NCI-H146 treated with DMSO at 0.1 percent for 48 hours (cell line): Measurements from ENCODE around the gene NEMP2.
"Not testable (repeated sequence)": the region's sequence is repeated elsewhere in the genome, so short reads cannot be mapped to it uniquely, and the experiment has no call there.

Experiments used
- DNase-seq: peaks from one replicate; lab custom pipeline; 2025; ENCODE audit not compliant: unreplicated experiment; lab: John Stamatoyannopoulos, UW

The NEMP2 gene

GRCh38 chr2:190527214-190527613 lies 7.3 kb downstream of the NEMP2 start:
- DNase-seq: no peak

GRCh38 chr2:190526105-190526750 lies 8.3 kb downstream of the NEMP2 start:
- DNase-seq: no peak

DNA sequence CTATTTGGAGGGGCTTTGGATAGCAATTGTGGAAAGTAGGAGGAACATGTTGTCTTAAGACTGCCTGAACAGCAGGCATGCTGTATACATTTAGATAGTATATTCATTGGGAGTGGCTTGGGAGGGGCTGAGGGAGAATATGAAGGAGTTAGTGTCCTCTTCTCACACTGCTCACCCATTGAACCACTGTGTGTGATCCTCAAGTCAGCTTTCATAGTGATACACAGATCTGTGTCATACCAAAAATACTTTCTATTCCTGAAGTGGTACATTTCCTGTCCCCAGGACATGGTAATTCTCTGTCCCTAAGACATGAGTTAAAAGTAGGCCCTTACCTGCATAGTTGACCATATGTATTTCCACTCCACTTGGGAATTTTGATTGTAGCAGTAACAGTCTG lies 9.6 kb downstream of the NEMP2 start:
- DNase-seq: no peak

DNA sequence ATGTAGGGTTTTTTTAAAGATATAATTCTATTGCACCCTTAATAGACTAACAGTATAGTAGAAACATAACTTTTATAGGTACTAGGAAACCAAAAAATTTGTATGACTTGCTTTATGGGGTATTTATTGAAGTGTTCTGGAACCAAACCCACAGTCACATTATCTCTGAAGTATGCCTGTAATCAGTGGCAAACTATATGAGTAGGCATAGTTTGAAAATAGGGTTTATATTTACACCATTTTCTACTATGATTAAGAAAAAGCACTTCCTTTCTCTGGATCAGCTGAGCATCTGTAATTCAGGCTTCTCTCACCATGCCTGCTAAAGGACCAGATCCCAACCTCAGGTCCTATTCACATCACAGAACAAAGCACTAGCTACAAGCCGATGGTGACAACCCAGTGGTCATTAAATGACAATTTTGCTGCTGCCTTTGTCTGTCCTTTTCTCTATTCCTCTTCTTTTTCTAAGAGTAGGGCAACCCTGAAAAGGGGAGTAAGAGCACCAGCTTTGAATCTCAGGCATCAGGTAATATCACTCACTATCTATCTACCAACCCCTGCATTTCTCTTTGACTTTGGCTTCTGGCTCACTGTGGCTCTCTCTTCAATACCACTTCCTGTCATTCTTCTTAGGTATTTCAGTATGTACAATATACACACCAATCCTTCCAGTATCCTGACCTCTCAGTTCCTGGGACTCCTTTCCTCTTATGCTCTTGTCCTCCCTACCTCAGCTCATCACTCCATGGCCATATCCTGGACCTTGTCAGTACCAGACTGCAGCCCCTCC lies 14.4 kb downstream of the NEMP2 start:
- DNase-seq: no peak

DNA sequence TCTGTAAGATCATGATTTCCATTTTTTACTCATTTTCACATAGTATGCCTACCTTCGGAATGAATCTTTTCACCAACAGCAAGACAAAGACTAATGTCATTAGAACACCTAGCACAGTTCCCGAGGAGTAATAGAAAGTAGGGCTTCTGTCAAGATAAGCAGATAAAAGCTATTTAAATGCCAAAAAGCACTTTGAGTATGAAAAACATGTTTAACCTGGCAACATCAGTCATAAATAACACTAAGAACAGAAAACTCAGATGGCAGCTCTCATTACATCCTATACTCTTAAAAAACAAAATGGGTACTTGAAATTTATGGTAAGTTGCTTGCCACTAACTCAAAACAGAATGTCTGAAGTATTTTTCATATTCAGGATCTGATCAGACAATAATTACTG lies 17.1 kb downstream of the NEMP2 start:
- DNase-seq: no peak

DNA sequence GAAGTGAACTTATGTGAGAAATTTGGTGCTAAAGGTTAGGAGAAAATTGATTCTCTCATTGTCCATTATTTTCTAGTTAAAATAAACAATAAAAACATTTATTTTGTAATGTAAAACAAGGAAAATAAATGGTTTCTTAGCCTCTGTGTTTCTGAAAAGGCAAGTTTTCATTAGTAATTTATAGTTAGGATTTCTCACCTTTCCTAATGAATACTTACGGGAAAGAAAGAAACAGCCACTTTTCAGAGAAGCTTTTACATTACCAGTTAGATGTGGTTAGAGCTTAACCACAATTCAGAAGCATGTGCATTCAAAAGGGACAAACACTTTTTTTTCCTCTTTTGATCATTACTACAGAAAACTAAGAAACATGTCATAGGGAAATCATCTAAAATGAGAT lies 18.8 kb downstream of the NEMP2 start:
- DNase-seq: no peak

DNA sequence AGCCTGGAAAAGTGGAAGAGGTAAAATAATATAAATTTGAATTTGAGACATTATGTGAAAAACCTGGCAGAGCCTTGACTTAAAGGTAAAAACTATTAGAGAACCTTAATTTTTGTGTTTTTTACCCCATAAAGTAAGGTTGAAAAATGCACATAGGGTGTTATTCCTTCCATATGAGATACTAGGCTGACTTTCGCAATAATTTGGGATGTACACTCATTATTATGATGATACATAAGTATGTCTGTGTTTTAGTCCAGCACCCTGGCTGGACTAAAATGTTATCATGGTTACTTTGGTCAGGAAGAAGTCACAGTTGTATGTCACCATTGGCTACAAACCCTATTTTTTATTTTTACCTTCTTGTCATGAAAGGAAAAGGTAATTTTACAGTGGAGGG lies 19.8 kb downstream of the NEMP2 start:
- DNase-seq: no peak

DNA sequence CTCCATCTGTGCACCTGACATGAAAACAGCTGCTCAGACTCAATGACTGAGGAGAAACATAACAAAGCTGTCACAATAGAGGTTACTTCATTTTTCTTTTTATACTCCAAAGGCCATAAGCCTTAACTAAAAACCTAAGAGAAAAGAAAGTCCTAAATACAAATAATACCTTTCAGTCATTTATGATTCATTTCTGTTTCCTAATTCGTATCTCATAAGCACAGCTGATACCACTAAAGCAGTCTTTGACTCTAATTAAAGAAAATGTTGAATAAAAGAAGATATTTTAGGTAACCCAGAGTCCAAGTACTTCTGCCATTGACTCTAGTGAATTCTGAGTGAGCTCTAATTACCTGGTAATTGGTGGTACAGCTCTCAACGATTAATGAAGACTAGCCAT lies 20.6 kb downstream of the NEMP2 start:
- DNase-seq: no peak

- DNase-seq: no peak
Observed at GRCh38 chr2:190512539-190513095, 21.9 kb downstream of the NEMP2 start.

DNA sequence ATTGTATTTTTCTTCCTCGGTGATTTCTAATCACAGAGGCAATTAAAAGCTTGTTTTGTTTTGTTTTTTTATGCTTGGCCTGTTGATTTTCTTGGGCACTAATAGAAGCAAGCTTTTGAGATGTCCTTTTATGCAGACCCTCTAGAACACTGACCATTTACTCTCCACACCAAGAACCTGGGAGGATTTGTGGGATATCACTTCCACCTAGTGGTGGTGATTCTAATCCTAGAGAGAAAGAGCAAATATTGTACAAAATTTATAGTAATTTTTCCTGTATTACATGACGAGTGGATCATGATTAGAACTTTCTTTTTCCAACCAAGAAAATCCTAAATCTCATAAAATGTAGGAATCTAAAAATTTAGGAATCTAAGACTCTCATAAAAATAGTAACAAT lies 23.4 kb downstream of the NEMP2 start:
- DNase-seq: peak; percentile 37

DNA sequence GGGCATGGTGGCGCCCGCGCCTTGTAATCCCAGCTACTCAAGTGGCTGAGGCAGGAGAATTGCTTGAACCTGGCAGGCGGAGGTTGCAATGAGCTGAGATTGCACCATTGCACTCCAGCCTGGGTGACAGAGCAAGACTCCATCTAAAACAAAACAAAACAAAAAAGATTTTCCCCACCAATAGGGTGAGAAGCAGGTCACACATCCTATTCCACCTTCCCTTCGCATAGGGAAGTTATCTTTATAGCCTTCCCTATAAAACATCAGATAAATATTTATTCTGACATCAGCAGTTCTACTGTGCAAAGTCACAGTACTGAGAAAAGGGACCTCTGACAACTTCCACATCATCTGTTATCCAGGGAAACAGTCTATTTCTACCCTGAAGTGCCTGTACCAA lies 24.6 kb downstream of the NEMP2 start:
- DNase-seq: not testable (repeated sequence)

DNA sequence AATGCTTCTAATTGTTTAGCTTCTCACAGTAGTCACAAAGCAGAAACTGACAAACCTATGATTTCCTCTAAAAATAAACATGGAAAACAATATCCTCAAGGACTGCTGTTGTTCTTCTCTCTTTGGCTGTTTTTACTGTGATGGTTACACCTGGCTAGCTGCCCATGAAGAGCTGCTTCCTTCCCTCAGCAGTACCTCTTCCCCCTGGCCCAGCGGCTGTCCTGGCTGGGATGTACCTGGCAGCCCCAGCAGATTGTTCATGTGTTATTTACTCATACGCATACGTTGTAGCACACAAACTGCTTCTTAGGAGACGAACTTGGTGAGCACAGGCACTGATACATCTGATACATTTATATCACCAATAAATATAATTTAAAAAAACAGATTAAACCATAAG lies 27.4 kb downstream of the NEMP2 start:
- DNase-seq: peak; percentile 37

- DNase-seq: peak; percentile 76
Observed at GRCh38 chr2:190506666-190507065, 27.9 kb downstream of the NEMP2 start.

DNA sequence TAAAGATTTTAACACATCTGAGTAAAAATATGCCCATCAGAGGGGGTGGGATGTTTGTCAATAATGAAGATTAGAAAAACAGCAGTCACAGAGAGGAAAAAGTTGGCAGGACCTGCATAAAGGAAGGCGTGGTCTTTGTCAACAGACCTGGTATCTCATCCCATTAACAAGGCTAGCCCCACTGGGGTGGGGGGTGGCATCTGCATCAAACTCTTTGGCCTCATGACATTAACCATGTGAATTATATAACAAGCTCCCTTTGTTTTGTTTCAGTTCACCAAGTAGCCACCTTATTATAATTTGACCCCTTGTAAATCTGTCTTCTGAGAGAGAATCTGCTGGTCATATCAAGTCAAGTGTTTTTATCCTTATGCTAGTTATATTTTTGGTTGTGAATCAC lies 28.8 kb downstream of the NEMP2 start:
- DNase-seq: no peak

DNA sequence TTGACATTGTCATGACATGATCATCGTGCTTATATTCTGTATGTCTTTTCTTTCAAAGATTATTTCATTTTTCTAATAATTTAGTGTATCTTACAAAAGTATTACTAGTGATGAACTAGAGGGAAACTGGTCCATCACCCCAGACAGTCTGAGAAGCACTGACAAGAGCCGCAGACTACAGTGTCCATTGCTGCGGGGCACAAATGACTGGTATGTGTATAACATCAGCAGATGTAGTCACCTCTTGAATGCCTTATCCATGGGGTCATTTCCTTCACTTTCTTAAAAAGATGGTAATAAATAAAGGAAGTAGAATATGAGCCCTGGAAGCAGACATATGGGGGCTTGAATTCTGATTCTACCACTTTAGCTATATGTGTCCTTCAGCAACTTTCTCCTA lies 29.6 kb downstream of the NEMP2 start:
- DNase-seq: no peak

- DNase-seq: no peak
Observed at GRCh38 chr2:190503088-190503487, 31.4 kb downstream of the NEMP2 start.

- DNase-seq: no peak
Observed at GRCh38 chr2:190501702-190502407, 32.7 kb downstream of the NEMP2 start.

DNA sequence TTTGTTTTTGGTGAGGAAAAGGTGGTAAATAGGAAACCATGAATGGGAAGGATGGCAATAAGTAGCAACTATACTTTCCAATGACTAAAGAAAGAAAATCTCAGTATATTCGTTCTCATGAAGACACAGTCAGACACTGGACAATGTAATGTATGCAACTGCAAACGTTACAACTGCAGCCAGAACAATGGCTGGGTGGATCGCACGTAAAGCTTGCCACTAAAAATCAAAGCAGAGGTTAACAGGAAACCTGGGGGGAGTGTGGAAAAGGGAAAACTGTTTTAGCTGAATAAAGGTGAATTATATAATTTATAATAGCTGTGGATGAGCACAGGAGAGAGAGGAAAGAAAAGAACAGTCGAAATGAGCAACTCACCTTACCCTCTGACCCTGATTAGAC lies 33.3 kb downstream of the NEMP2 start:
- DNase-seq: no peak

- no peak for DNase-seq
Observed at GRCh38 chr2:190500054-190500502, 34.4 kb downstream of the NEMP2 start.

DNA sequence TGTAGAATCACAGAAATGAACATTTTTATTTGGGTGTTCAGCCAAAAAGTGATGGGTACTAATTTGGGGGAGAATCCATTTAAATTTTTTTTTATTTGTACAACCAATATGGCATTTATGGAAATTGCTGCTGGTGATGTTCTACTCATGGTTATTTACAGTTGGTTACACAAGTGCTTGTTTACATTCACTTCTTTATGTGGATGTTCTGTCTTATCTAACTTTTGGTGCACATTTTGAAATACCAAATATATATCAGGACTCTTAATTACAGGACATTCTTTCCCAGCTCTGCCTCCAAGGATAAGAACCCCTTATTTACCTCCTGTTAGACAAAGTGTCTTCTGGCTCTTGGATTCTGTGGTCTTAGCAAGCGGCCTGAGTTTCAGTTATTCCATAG lies 35.2 kb downstream of the NEMP2 start:
- no peak for DNase-seq

DNA sequence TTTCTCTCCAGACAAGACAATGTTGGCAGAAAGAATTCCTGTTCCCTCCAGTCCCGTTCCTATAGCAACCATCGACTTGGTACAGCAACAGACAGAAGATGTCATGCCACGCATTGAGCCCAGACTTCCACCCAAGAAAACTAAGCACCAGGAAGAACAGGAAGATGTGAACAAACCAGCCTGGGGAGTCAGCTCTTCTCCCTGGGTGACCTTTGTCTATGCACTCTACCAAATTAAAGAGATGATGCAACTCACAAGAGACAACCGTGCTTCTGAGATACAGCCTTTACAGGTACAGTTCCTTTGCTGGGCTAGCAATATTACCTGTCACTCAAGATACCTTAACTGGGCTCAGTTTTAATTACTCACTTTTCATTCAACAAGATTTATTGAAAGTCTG lies 37.1 kb downstream of the NEMP2 start:
- no peak for DNase-seq
